K562 (cell line): ENCODE results near the gene PPHLN1. TPM values are rescaled to one million over a fixed set of nuclear protein-coding genes. Genes with fewer than 3 reads are reported as not detected.

ENCODE experiments used
- BDP1 ChIP-seq: IDR thresholded peaks from 3 replicates; pipeline ENCODE4 v1.6.1; 2011; ENCODE audit not compliant: insufficient read length, insufficient read depth
- BMI1 ChIP-seq: fragments of 150-350 bp; IDR thresholded peaks from 2 replicates; pipeline ENCODE4 v1.6.1; 2014; ENCODE audit warnings: low read length
- BRD4 ChIP-seq: fragments of 200-600 bp; sonication (generic); IDR thresholded peaks from 2 replicates; pipeline ENCODE4 v1.6.1; 2017; ENCODE audit warnings: inconsistent platforms
- CCAR2 ChIP-seq: fragments of 200-400 bp; formaldehyde crosslinking; IDR thresholded peaks from 2 replicates; pipeline ENCODE4 v1.6.1; 2017; ENCODE audit warnings: mild to moderate bottlenecking, low read depth, low read length
- CREBBP ChIP-seq: IDR thresholded peaks from one replicate; pipeline ENCODE4 v1.6.1; 2012; ENCODE audit warnings: low read depth, mild to moderate bottlenecking, control low read depth, inconsistent platforms, low read length
- DEAF1 ChIP-seq: fragments of 450-650 bp; formaldehyde crosslinking; IDR thresholded peaks from 2 replicates; pipeline ENCODE4 v1.4.0; 2020; ENCODE audit warnings: mild to moderate bottlenecking, moderate library complexity
- DLX4 ChIP-seq: fragments of 250-450 bp; sonication (Bioruptor Pico); IDR thresholded peaks from 2 replicates; pipeline ENCODE4 v1.6.1; 2021; ENCODE audit warnings: mild to moderate bottlenecking
- FUS ChIP-seq: fragments of 200-400 bp; formaldehyde crosslinking; optimal IDR thresholded peaks from 2 replicates; pipeline ENCODE3; 2017; ENCODE audit warnings: low read depth, low read length
- GMEB1 ChIP-seq: fragments of 250-450 bp; sonication (Bioruptor Pico); IDR thresholded peaks from 2 replicates; pipeline ENCODE4 v1.4.0; 2020; ENCODE audit warnings: mild to moderate bottlenecking
- HMGXB4 ChIP-seq: sonication (generic); formaldehyde crosslinking; IDR thresholded peaks from 2 replicates; pipeline ENCODE4 v1.8.1; 2023; ENCODE audit warnings: mild to moderate bottlenecking, missing genetic modification reagents
- KDM4B ChIP-seq, 2 experiments: fragments of 450-650 bp in 1 of 2; sonication (generic) in 1 of 2; IDR thresholded peaks; 2 replicates each; pipeline ENCODE4 v1.6.1; 2016 to 2017; ENCODE audit warnings: borderline replicate concordance in 2 of 2, antibody characterized with exemption in 1 of 2, low read depth in 1 of 2, mild to moderate bottlenecking in 1 of 2
- KLF13 ChIP-seq: fragments of 450-650 bp; IDR thresholded peaks from 2 replicates; pipeline ENCODE4 v1.6.1; 2016; ENCODE audit warnings: missing genetic modification characterization, low read depth, mild to moderate bottlenecking, missing compliant biosample characterization, moderate library complexity, borderline replicate concordance
- LCOR ChIP-seq: sonication (generic); formaldehyde crosslinking; IDR thresholded peaks from 2 replicates; pipeline ENCODE4 v1.8.0; 2022; ENCODE audit warnings: mild to moderate bottlenecking, missing genetic modification reagents
- MECOM ChIP-seq: fragments of 250-450 bp; sonication (Bioruptor Pico); IDR thresholded peaks from 2 replicates; pipeline ENCODE4 v1.8.0; 2022; ENCODE audit warnings: inconsistent platforms
- MEF2A ChIP-seq: IDR thresholded peaks from 2 replicates; pipeline ENCODE4 v1.6.1; 2011; ENCODE audit warnings: low read depth, mild to moderate bottlenecking, low read length, moderate library complexity; ENCODE audit not compliant: control insufficient read depth
- NR1H2 ChIP-seq: sonication (generic); formaldehyde crosslinking; IDR thresholded peaks from 2 replicates; pipeline ENCODE4 v1.4.0; 2020; ENCODE audit warnings: mild to moderate bottlenecking, missing genetic modification reagents
- PHF21A ChIP-seq: fragments of 450-650 bp; IDR thresholded peaks from 2 replicates; pipeline ENCODE4 v1.6.1; 2017; ENCODE audit warnings: low read depth, borderline replicate concordance
- SMAD4 ChIP-seq: fragments of 250-450 bp; sonication (Bioruptor Pico); conservative IDR thresholded peaks from 2 replicates; pipeline ENCODE4 v1.8.0; 2021; ENCODE audit warnings: inconsistent platforms, mild to moderate bottlenecking, moderate library complexity
- ZBTB7A ChIP-seq: IDR thresholded peaks from 2 replicates; pipeline ENCODE4 v1.6.1; 2011; ENCODE audit warnings: low read depth, mild to moderate bottlenecking, low read length, moderate library complexity, borderline replicate concordance; ENCODE audit not compliant: control insufficient read depth
- ZC3H4 ChIP-seq: sonication (generic); formaldehyde crosslinking; IDR thresholded peaks from 2 replicates; pipeline ENCODE4 v1.9.0; 2021; ENCODE audit warnings: missing genetic modification reagents, borderline replicate concordance
- ZNF217 ChIP-seq: sonication (generic); formaldehyde crosslinking; IDR thresholded peaks from 2 replicates; pipeline ENCODE4 v1.8.0; 2022; ENCODE audit warnings: mild to moderate bottlenecking, missing genetic modification reagents
- ZNF398 ChIP-seq: fragments of 250-450 bp; sonication (Bioruptor Pico); IDR thresholded peaks from 2 replicates; pipeline ENCODE4 v1.8.0; 2021; ENCODE audit warnings: moderate library complexity, mild to moderate bottlenecking, inconsistent platforms
- ZNF551 ChIP-seq: fragments of 250-450 bp; sonication (Bioruptor Pico); IDR thresholded peaks from 2 replicates; pipeline ENCODE4 v1.5.0; 2021; ENCODE audit warnings: mild to moderate bottlenecking, moderate library complexity
- polyA plus RNA-seq, 8 experiments: library from polyadenylated mRNA; depleted of rRNA in 4 of 8; stranded (reverse) in 5 of 8; unstranded in 3 of 8; fragments of >200 nt; fragmentation: Nextera tagmentation in 2 of 8; fragmentation: Illumina TruSeq in 1 of 8; extraction: Ambion mirVana in 2 of 8; extraction: Trizol in 1 of 8; gene quantifications; 2 replicates each; pipeline versions ENCODE4 v1.2.1 to v1.2.3, GENCODE V29; 2011 to 2014; ENCODE audit warnings: inconsistent platforms in 1 of 8, missing spikeins in 1 of 8
- total RNA-seq, 7 experiments: library from RNA; depleted of rRNA in 6 of 7; stranded (reverse); fragments of >200 nt in 6 of 7; fragmentation: Illumina TruSeq in 2 of 7; extraction: Trizol in 2 of 7; gene quantifications; 2 replicates each; pipeline versions ENCODE4 v1.2.1 to v1.2.3, GENCODE V29; 2011 to 2021; ENCODE audit warnings: low replicate concordance in 1 of 7

Gene PPHLN1
- total and polyA plus RNA-seq, 9 of the 15 experiments (the other 6 are each of a cell fraction or from before 2014, with no cell fraction given) = 66.3 to 112 (median 93.6) TPM

- TF ChIP-seq HMGXB4 (no peak), CCAR2 (no peak), PHF21A (no peak), ZC3H4 (no peak), SMAD4 (CRISPR knock-in tag) (no peak; the same call in 1 of the 2 replicates), BMI1 (no peak), ZNF217 (CRISPR knock-in tag) (no peak), FUS (no peak), LCOR (CRISPR knock-in tag) (no peak), KLF13 (no peak), NR1H2 (CRISPR knock-in tag) (no peak), ZNF551 (CRISPR knock-in tag) (no peak), BRD4 (no peak), GMEB1 (no peak), MECOM (CRISPR knock-in tag) (no peak), CREBBP (no peak), ZNF398 (CRISPR knock-in tag) (no peak), MEF2A (no peak), DEAF1 (CRISPR knock-in tag) (no peak), BDP1 (no peak), KDM4B (IDR thresholded peaks at IDR 0.05; ENCODE audit: borderline replicate concordance in 2 of 2, low read depth in 1 of 2) (no peak), ZBTB7A (no peak), DLX4 (no peak)
Observed at GRCh38 chr12:42442888-42443287, 116.9 kb downstream of the PPHLN1 start (continued).
